A549 treated with dexamethasone at 1 μM for 4 hours (cell line): ENCODE results near the gene ADAMTS9. TPM values are rescaled to one million over a fixed set of nuclear protein-coding genes. Genes with fewer than 3 reads are reported as not detected.

Experiments used
- total RNA-seq: library from RNA; stranded (reverse); fragments of 200-300 nt; extraction: Qiagen RNA extraction; gene quantifications from 5 replicates; pipeline ENCODE4 v1.2.3, GENCODE V29; 2022

ADAMTS9 gene, protein sequence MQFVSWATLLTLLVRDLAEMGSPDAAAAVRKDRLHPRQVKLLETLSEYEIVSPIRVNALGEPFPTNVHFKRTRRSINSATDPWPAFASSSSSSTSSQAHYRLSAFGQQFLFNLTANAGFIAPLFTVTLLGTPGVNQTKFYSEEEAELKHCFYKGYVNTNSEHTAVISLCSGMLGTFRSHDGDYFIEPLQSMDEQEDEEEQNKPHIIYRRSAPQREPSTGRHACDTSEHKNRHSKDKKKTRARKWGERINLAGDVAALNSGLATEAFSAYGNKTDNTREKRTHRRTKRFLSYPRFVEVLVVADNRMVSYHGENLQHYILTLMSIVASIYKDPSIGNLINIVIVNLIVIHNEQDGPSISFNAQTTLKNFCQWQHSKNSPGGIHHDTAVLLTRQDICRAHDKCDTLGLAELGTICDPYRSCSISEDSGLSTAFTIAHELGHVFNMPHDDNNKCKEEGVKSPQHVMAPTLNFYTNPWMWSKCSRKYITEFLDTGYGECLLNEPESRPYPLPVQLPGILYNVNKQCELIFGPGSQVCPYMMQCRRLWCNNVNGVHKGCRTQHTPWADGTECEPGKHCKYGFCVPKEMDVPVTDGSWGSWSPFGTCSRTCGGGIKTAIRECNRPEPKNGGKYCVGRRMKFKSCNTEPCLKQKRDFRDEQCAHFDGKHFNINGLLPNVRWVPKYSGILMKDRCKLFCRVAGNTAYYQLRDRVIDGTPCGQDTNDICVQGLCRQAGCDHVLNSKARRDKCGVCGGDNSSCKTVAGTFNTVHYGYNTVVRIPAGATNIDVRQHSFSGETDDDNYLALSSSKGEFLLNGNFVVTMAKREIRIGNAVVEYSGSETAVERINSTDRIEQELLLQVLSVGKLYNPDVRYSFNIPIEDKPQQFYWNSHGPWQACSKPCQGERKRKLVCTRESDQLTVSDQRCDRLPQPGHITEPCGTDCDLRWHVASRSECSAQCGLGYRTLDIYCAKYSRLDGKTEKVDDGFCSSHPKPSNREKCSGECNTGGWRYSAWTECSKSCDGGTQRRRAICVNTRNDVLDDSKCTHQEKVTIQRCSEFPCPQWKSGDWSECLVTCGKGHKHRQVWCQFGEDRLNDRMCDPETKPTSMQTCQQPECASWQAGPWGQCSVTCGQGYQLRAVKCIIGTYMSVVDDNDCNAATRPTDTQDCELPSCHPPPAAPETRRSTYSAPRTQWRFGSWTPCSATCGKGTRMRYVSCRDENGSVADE (N-terminal part only)
- total RNA-seq: 0.61 to 1.1 TPM (median 0.73 TPM) in 5 replicates

DNA sequence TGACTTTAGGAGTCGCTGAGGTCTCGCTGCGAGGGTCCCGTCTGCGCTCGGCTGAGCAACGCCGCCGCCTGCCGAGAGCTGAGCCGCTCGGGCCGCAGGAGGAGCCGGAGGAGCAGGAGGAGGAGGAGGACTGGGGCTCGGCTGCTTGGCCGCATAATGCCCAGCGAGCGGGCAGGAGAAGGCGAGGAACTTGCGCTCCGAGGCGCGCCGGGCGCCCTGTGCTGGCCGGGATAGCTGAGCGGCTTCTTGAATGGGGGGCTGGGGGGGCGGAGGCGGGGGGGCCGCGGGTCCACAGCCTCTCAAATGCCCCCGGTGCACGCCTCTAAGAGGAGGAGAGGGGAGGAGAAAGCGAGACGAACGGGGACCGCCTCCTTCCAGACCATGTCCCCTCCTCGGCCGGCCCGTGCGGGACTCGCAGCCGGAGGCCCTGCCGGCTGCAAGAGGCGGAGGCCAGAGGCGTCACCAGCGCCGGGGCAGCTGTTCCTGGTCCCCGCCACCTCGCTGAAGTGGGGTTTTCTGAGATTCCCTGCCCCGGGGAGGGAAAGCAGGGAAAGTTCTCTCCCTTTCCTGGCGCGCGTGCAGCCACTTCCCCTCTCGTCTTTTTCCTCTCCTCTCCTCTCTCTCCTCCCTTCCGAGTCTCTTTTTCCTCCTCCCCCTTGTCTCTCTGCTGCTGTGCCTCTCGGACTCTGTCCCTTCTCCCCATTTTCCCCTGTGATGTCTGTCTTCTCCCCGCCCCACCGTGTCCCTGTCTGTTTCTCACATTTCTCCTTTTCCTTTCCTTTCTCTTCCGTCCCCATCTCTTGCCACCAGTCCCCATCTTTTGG is at the start of gene ADAMTS9:
Gene ADAMTS9, minus strand, starts transcription at position 220 of the 824 bp plus-strand sequence. CDS start 343 bp downstream, outside the sequence.

